Naive thymus-derived CD4-positive, alpha-beta T cell (primary cell): ENCODE measurements around the gene C19orf85. TPM values are rescaled to one million over a fixed set of nuclear protein-coding genes. Genes with fewer than 3 reads are reported as not detected.

Experiments used
- ATAC-seq: fragments of 150-1000 bp; cut with Tn5 transposase; 2 replicates; pipeline ENCODE4 v1.10.0; 2021; ENCODE audit warnings: mild to moderate bottlenecking, moderate library complexity
- CTCF ChIA-PET: fragments of 350-600 bp; sonication (Branson Sonifier 250); formaldehyde crosslinking; loops from one replicate; lab custom pipeline; 2021; ENCODE audit warnings: antibody characterized with exemption; lab: Charles Lee
- POLR2A ChIA-PET: fragments of 350-600 bp; sonication (Branson Sonifier 250); formaldehyde crosslinking; loops from one replicate; lab custom pipeline; 2021; ENCODE audit warnings: antibody characterized with exemption, inconsistent platforms; lab: Charles Lee
- DNase-seq, 9 donors: peaks; one replicate each; pipeline versions ENCODE4 v3.0.0 to v3.0.0-alpha.2; 2020 to 2022; ENCODE audit warnings: mixed read lengths in 1 of 9
- H3K27ac ChIP-seq: one replicate; pipeline ENCODE4 v1.7.0; 2013; ENCODE audit warnings: mild to moderate bottlenecking, low read depth, low read length, moderate library complexity
- H3K27me3 ChIP-seq, 2 donors: one replicate each; pipeline ENCODE4 v1.7.0; 2013; ENCODE audit warnings: low read length in 2 of 2, mild to moderate bottlenecking in 2 of 2, moderate library complexity in 2 of 2; ENCODE audit not compliant: control insufficient read depth in 2 of 2, insufficient read depth in 2 of 2
- H3K36me3 ChIP-seq, 3 experiments: 1 replicate in 2 of 3; 2 replicates in 1 of 3; pipeline ENCODE4 v1.7.0; 2013; ENCODE audit warnings: low read length in 3 of 3, mild to moderate bottlenecking in 3 of 3, moderate library complexity in 1 of 3; ENCODE audit not compliant: insufficient read depth in 3 of 3, control insufficient read depth in 2 of 3
- H3K4me1 ChIP-seq, 2 donors: one replicate each; pipeline ENCODE4 v1.7.0; 2013; ENCODE audit warnings: low read length in 2 of 2, mild to moderate bottlenecking in 2 of 2, moderate library complexity in 1 of 2; ENCODE audit not compliant: control insufficient read depth in 2 of 2, insufficient read depth in 2 of 2
- H3K4me3 ChIP-seq: 2 replicates; pipeline ENCODE4 v1.7.0; 2013; ENCODE audit warnings: mild to moderate bottlenecking, low read length
- H3K9me3 ChIP-seq, 3 experiments: 1 replicate in 2 of 3; 2 replicates in 1 of 3; pipeline ENCODE4 v1.7.0; 2013; ENCODE audit warnings: low read length in 3 of 3; ENCODE audit not compliant: control insufficient read depth in 2 of 3
- H3K27ac Mint-ChIP-seq, 9 donors: one replicate each; pipeline ENCODE4 v1.8.0; 2020 to 2022; ENCODE audit warnings: mixed read lengths in 9 of 9, mild to moderate bottlenecking in 8 of 9, moderate library complexity in 5 of 9, inconsistent platforms in 2 of 9
- H3K27me3 Mint-ChIP-seq, 5 donors: one replicate each; pipeline ENCODE4 v1.8.0; 2021 to 2022; ENCODE audit warnings: mixed read lengths in 5 of 5, mild to moderate bottlenecking in 1 of 5
- H3K36me3 Mint-ChIP-seq, 5 donors: one replicate each; pipeline ENCODE4 v1.8.0; 2020 to 2022; ENCODE audit warnings: mixed read lengths in 5 of 5, mild to moderate bottlenecking in 3 of 5, inconsistent platforms in 1 of 5
- H3K4me1 Mint-ChIP-seq, 7 donors: one replicate each; pipeline ENCODE4 v1.8.0; 2020 to 2022; ENCODE audit warnings: mixed read lengths in 7 of 7, mild to moderate bottlenecking in 3 of 7, inconsistent platforms in 1 of 7
- H3K4me3 Mint-ChIP-seq, 10 donors: one replicate each; pipeline ENCODE4 v1.8.0; 2020 to 2022; ENCODE audit warnings: mild to moderate bottlenecking in 10 of 10, mixed read lengths in 10 of 10, moderate library complexity in 6 of 10, inconsistent platforms in 2 of 10
- H3K9me3 Mint-ChIP-seq, 11 donors: one replicate each; pipeline ENCODE4 v1.8.0; 2020 to 2022; ENCODE audit warnings: mixed read lengths in 11 of 11, mild to moderate bottlenecking in 4 of 11, inconsistent platforms in 1 of 11, moderate library complexity in 1 of 11
- intact Hi-C, 2 donors: fragments of 100-400 bp; cut with micrococcal nuclease; formaldehyde crosslinking; loops; one replicate each; pipeline ENCODE4 v1.15.1; 2023
- polyA plus RNA-seq, 2 donors: library from polyadenylated mRNA; unstranded; fragments of 300-500 nt; fragmentation: Illumina TruSeq; gene quantifications; one replicate each; pipeline ENCODE4 v1.2.3, GENCODE V29; 2021
- total RNA-seq, 6 experiments: library from RNA in 5 of 6; stranded (reverse) in 5 of 6; gene quantifications; 1 replicate in 5 of 6; 2 replicates in 1 of 6; pipeline ENCODE4 v1.2.3 and lab custom pipeline; 2021 to 2026

C19orf85 gene
- total and polyA plus RNA-seq, 7 experiments from 2014 or later = not detected

- ChIA-PET POLR2A (interaction anchor here (0.9 to 3.5 kb wide), 4 partner anchors 10 to 173 kb away, joined by 3 to 29 read pairs (median 4); partner anchors contain the start of genes CCDC106, ISOC2, NAT14 and ZNF784), CTCF (interaction anchor here (1.4 to 1.9 kb wide), 3 partner anchors 29 to 158 kb away, joined by 4 to 9 read pairs (median 5); no protein-coding TSS in a partner anchor)
- no peaks in the 10 kb centered on the region for H3K36me3 ChIP-seq
- Mint-ChIP-seq H3K27me3 (no peaks in the 10 kb centered on the region), H3K4me1 (peaks cover 15 to 33% (median 24%) of the 10 kb centered on the region in 7 donors), H3K4me3 (peak overlapping the region in 3 of 10 donors; percentile 47 to 83 (median 47)), H3K9me3 (no peaks in the 10 kb centered on the region), H3K36me3 (peaks cover 0 to 6% (median 0%) of the 10 kb centered on the region in 5 donors), H3K27ac (no peak overlapping the region)
- no peaks in the 10 kb centered on the region for H3K9me3 ChIP-seq
- H3K4me1 ChIP-seq = peaks cover 14 to 15% of the 10 kb centered on the region in 2 donors
- intact Hi-C loops = loop anchor here (5.0 kb wide), 2 partner anchors 467 to 1012 kb away; partner anchors contain the start of gene LENG9 (in 1 of the 2)
- no peaks in the 10 kb centered on the region for H3K27me3 ChIP-seq
- H3K4me3 ChIP-seq = no peak overlapping the region
- no peak for DNase-seq
- no peak for ATAC-seq
- no peak overlapping the region for H3K27ac ChIP-seq
These were observed 10.0 kb upstream of the C19orf85 start for GRCh38 chr19:55474269-55475265.

GRCh38 chr19:55473225-55474012 is 8.9 kb upstream of the C19orf85 start:
- no peak overlapping the region for H3K4me3 ChIP-seq
- H3K36me3 ChIP-seq = no peaks in the 10 kb centered on the region
- ChIA-PET CTCF (interaction anchor here (0.5 to 1.5 kb wide), 3 partner anchors 30 to 331 kb away, joined by 3 to 5 read pairs (median 4); no protein-coding TSS in a partner anchor), POLR2A (interaction anchor here (1.4 kb wide), 1 partner anchor 158 kb away, joined by 3 read pairs; no protein-coding TSS in a partner anchor)
- H3K27ac Mint-ChIP-seq = peak overlapping the region in 1 of 9 donors; percentile 10
- intact Hi-C loops = no loop called here
- H3K4me3 Mint-ChIP-seq = no peak overlapping the region
- no peak overlapping the region for H3K27ac ChIP-seq
- H3K36me3 Mint-ChIP-seq = no peaks in the 10 kb centered on the region
- H3K9me3 Mint-ChIP-seq = no peaks in the 10 kb centered on the region
- H3K9me3 ChIP-seq = no peaks in the 10 kb centered on the region
- peaks cover 14 to 15% of the 10 kb centered on the region in 2 donors for H3K4me1 ChIP-seq
- peaks cover 6 to 21% (median 12%) of the 10 kb centered on the region in 7 donors for H3K4me1 Mint-ChIP-seq
- ATAC-seq (no peak), DNase-seq (no peak)
- no peaks in the 10 kb centered on the region for H3K27me3 Mint-ChIP-seq
- no peaks in the 10 kb centered on the region for H3K27me3 ChIP-seq

GRCh38 chr19:55472463-55472862 is 7.9 kb upstream of the C19orf85 start:
- Mint-ChIP-seq H3K27ac (no peak overlapping the region), H3K36me3 (no peaks in the 10 kb centered on the region), H3K4me3 (no peak overlapping the region), H3K27me3 (no peaks in the 10 kb centered on the region), H3K9me3 (no peaks in the 10 kb centered on the region), H3K4me1 (peaks cover 0 to 13% (median 6%) of the 10 kb centered on the region in 7 donors)
- H3K36me3 ChIP-seq = no peaks in the 10 kb centered on the region
- no peaks in the 10 kb centered on the region for H3K27me3 ChIP-seq
- intact Hi-C loops = no loop called here
- H3K27ac ChIP-seq = no peak overlapping the region
- H3K9me3 ChIP-seq = no peaks in the 10 kb centered on the region
- no peak for ATAC-seq
- H3K4me1 ChIP-seq = peaks cover 7 to 10% of the 10 kb centered on the region in 2 donors
- H3K4me3 ChIP-seq = no peak overlapping the region
- POLR2A ChIA-PET = interaction anchor here (1.4 kb wide), 1 partner anchor 159 kb away, joined by 3 read pairs; no protein-coding TSS in a partner anchor
- CTCF ChIA-PET = no interaction called here
- DNase-seq = no peak

GRCh38 chr19:55471266-55471665 is 6.7 kb upstream of the C19orf85 start:
- ChIA-PET CTCF (interaction anchor here (0.9 kb wide), 1 partner anchor 33 kb away, joined by 7 read pairs; no protein-coding TSS in a partner anchor), POLR2A (no interaction called here)
- H3K27me3 Mint-ChIP-seq = peaks cover 0 to 3% (median 0%) of the 10 kb centered on the region in 5 donors
- intact Hi-C loops = no loop called here
- H3K36me3 ChIP-seq = no peaks in the 10 kb centered on the region
- DNase-seq = no peak
- no peaks in the 10 kb centered on the region for H3K9me3 ChIP-seq
- no peaks in the 10 kb centered on the region for H3K27me3 ChIP-seq
- peaks cover 0 to 11% (median 3%) of the 10 kb centered on the region in 7 donors for H3K4me1 Mint-ChIP-seq
- ATAC-seq = no peak
- no peak overlapping the region for H3K4me3 Mint-ChIP-seq
- no peak overlapping the region for H3K4me3 ChIP-seq
- H3K9me3 Mint-ChIP-seq = peaks cover 0 to 1% (median 0%) of the 10 kb centered on the region in 11 donors
- no peaks in the 10 kb centered on the region for H3K36me3 Mint-ChIP-seq
- H3K27ac Mint-ChIP-seq = no peak overlapping the region
- H3K4me1 ChIP-seq = peaks cover 4 to 6% of the 10 kb centered on the region in 2 donors
- H3K27ac ChIP-seq = no peak overlapping the region

- Histone ChIP-seq H3K4me1 (no peaks in the 10 kb centered on the region), H3K4me3 (no peak overlapping the region), H3K27me3 (no peaks in the 10 kb centered on the region), H3K9me3 (no peaks in the 10 kb centered on the region), H3K36me3 (no peaks in the 10 kb centered on the region), H3K27ac (no peak overlapping the region)
- DNase-seq (no peak), ATAC-seq (no peak)
- Mint-ChIP-seq H3K36me3 (no peaks in the 10 kb centered on the region), H3K27me3 (peaks cover 0 to 3% (median 0%) of the 10 kb centered on the region in 5 donors), H3K4me3 (no peak overlapping the region), H3K9me3 (peaks cover 0 to 1% (median 0%) of the 10 kb centered on the region in 11 donors), H3K27ac (peak overlapping the region in 1 of 9 donors; percentile 25), H3K4me1 (peaks cover 0 to 4% (median 3%) of the 10 kb centered on the region in 7 donors)
- intact Hi-C loops = loop anchor here (1.0 kb wide), 3 partner anchors 35 to 163 kb away; no protein-coding TSS in a partner anchor
- CTCF ChIA-PET = interaction anchor here (0.9 to 3.6 kb wide), 9 partner anchors 11 to 327 kb away, joined by 3 to 33 read pairs (median 3); no protein-coding TSS in a partner anchor
- POLR2A ChIA-PET = interaction anchor here (1.1 to 1.7 kb wide), 3 partner anchors 8 to 165 kb away, joined by 3 to 9 read pairs (median 3); partner anchors contain the start of gene ZNF628
These were observed 3.5 kb upstream of the C19orf85 start for GRCh38 chr19:55468054-55468393.
